Measurements from ENCODE around the gene MAPK1.

The MAPK1 gene

GRCh38 chr22:21866833-21867527 lies 465 bp downstream of the MAPK1 start:
- DNase-seq: no peak
- peaks cover 14% of the 10 kb centered on the region for H3K36me3 ChIP-seq
- no peak for TF ChIP-seq CTCF (IDR thresholded peaks at IDR 0.05; ENCODE audit: low read depth, low read length)
- H3K4me3 ChIP-seq (ENCODE audit: low read depth, low read length): peak overlapping the region; percentile 98
- H3K9me3 ChIP-seq (ENCODE audit: severe bottlenecking): no peaks in the 10 kb centered on the region
- peak overlapping the region; percentile 92 for H3K27ac ChIP-seq
- no peaks in the 10 kb centered on the region for H3K27me3 ChIP-seq (ENCODE audit: insufficient read depth, low read depth, severe bottlenecking)

- Histone ChIP-seq H3K4me3 (ENCODE audit: low read depth, low read length) (no peak overlapping the region), H3K9me3 (ENCODE audit: severe bottlenecking) (no peaks in the 10 kb centered on the region), H3K27me3 (ENCODE audit: insufficient read depth, low read depth, severe bottlenecking) (no peaks in the 10 kb centered on the region), H3K27ac (no peak overlapping the region), H3K36me3 (peaks cover 16% of the 10 kb centered on the region)
- DNase-seq: no peak
- no peak for TF ChIP-seq CTCF (IDR thresholded peaks at IDR 0.05; ENCODE audit: low read depth, low read length)
These were observed 2.4 kb downstream of the MAPK1 start for GRCh38 chr22:21865041-21865440.

DNA sequence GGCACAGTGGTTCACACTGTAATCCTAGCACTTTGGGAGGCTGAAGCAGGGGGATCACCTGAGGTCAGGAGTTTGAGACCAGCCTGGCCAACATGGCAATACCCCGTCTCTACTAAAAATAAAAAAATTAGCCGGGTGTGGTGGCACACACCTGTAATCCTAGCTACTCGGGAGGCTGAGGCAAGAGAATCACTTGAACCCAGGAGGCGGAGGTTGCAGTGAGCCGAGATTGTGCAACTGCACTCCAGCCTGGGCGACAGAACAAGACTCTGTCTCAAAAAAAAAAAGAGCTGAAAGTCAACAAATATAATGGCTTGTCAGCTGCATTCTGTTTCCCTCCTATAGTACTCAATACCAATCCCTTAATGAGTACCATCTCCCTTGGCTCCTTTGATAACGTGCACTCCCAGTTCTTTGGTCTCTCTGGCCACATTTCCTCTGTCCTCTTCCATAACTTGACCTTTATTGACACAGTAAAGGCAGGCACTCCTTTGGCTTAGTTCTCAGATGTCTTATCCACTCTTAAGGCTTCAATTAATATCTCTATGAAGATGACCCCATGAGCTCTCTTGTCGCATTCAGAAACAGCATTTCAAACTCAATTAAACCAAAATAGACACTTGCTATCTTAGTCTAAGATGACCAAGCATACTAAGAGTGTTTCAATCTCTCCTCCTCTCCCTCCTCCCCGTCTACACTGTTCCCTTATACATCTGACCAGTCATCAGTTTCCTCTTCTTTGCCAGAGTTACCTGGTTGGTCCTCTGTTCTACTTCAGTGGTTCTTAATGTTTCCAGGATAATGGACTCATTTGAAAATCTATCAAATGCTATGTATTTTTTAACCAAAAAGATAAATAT lies 4.8 kb downstream of the MAPK1 start:
- Histone ChIP-seq H3K27ac (no peak overlapping the region; the same call in 1 of the 2 replicates), H3K27me3 (ENCODE audit: insufficient read depth, low read depth, severe bottlenecking) (no peaks in the 10 kb centered on the region), H3K36me3 (peaks cover 21% of the 10 kb centered on the region), H3K9me3 (ENCODE audit: severe bottlenecking) (no peaks in the 10 kb centered on the region), H3K4me3 (ENCODE audit: low read depth, low read length) (no peak overlapping the region)
- no peak for DNase-seq
- no peak for TF ChIP-seq CTCF (IDR thresholded peaks at IDR 0.05; ENCODE audit: low read depth, low read length)

DNA sequence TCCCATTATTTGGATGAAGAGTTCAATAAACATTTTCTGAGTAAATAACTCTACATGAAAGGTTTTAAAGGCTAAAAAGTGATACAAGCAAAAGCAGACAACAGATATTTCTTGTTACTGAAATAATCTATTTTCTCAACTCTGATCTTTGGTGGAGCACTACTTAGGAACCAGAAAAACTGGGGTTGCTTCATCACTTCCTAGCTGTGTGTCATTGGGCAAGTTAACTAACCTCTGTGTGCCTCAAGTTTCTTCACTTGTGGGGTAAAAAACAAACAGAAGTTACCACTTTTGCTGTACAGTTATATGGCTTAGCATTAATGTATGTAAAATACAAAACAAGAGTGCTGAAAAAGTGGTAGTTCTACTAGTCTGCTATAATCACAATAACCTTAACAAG lies 5.6 kb downstream of the MAPK1 start:
- Histone ChIP-seq H3K4me3 (ENCODE audit: low read depth, low read length) (no peak overlapping the region), H3K27me3 (ENCODE audit: insufficient read depth, low read depth, severe bottlenecking) (no peaks in the 10 kb centered on the region), H3K36me3 (peaks cover 24% of the 10 kb centered on the region), H3K9me3 (ENCODE audit: severe bottlenecking) (no peaks in the 10 kb centered on the region), H3K27ac (no peak overlapping the region)
- TF ChIP-seq CTCF (IDR thresholded peaks at IDR 0.05; ENCODE audit: low read depth, low read length): no peak
- no peak for DNase-seq

- no peaks in the 10 kb centered on the region for H3K9me3 ChIP-seq (ENCODE audit: severe bottlenecking)
- H3K4me3 ChIP-seq (ENCODE audit: low read depth, low read length): no peak overlapping the region
- TF ChIP-seq CTCF (IDR thresholded peaks at IDR 0.05; ENCODE audit: low read depth, low read length): no peak
- no peak overlapping the region for H3K27ac ChIP-seq
- H3K27me3 ChIP-seq (ENCODE audit: insufficient read depth, low read depth, severe bottlenecking): no peaks in the 10 kb centered on the region
- DNase-seq: no peak
- H3K36me3 ChIP-seq: peaks cover 22% of the 10 kb centered on the region
These were observed 6.1 kb downstream of the MAPK1 start for GRCh38 chr22:21861264-21861848.
